NCI-H1930 (cell line): ENCODE results near the gene WAPL.
A peak's percentile ranks its signal among the peaks of the same experiment; 100 is the strongest.
"Not testable (repeated sequence)": the region's sequence is repeated elsewhere in the genome, so short reads cannot be mapped to it uniquely, and the experiment has no call there.

Source experiments
- DNase-seq, 2 experiments: peaks; one replicate each; lab custom pipeline; 2025; lab: John Stamatoyannopoulos, UW

WAPL gene, protein sequence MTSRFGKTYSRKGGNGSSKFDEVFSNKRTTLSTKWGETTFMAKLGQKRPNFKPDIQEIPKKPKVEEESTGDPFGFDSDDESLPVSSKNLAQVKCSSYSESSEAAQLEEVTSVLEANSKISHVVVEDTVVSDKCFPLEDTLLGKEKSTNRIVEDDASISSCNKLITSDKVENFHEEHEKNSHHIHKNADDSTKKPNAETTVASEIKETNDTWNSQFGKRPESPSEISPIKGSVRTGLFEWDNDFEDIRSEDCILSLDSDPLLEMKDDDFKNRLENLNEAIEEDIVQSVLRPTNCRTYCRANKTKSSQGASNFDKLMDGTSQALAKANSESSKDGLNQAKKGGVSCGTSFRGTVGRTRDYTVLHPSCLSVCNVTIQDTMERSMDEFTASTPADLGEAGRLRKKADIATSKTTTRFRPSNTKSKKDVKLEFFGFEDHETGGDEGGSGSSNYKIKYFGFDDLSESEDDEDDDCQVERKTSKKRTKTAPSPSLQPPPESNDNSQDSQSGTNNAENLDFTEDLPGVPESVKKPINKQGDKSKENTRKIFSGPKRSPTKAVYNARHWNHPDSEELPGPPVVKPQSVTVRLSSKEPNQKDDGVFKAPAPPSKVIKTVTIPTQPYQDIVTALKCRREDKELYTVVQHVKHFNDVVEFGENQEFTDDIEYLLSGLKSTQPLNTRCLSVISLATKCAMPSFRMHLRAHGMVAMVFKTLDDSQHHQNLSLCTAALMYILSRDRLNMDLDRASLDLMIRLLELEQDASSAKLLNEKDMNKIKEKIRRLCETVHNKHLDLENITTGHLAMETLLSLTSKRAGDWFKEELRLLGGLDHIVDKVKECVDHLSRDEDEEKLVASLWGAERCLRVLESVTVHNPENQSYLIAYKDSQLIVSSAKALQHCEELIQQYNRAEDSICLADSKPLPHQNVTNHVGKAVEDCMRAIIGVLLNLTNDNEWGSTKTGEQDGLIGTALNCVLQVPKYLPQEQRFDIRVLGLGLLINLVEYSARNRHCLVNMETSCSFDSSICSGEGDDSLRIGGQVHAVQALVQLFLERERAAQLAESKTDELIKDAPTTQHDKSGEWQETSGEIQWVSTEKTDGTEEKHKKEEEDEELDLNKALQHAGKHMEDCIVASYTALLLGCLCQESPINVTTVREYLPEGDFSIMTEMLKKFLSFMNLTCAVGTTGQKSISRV (N-terminal part only)

DNA sequence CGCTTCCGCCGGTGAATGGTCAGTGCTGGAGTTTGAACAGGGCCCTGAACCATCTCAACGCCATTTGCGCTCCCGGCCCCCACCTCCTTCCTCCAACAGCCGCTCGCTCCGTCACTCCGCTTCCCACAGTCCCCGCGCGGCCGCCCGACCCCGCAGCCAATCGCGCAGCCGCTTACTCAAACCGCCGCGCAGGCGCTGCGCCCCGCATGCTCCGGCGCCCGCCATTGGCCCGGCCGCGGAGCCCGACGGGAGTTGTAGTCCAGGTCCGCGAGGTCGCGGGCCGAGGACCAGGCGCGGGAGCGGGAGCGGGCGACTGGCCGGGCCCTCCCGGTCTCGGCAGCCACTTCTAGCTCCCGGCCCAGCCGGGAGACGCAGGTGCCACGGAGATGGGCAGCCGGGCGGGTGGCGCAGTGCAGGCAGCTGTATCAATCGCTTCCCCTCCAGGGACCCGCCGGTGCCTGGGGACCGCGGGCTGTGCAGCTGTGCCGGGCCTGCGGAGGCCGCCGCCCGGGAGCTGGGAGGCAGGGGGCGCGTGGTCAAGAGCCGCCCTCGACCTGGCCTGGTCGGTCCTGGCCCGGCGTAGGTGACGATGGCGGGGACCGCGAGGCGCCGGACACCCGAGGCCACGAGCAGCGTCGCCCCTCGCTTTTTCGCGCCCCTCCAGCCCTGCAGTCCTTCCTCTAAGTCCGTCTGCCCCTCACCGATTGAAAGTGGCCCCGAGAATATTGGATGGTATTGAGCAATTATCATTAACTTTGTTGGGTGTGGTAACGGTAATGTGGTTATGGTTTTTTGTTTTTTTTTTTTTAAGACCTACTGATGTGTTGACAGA lies at the start of gene WAPL:
Gene WAPL (minus strand): TSS at position 115 of the 832 bp plus-strand sequence. CDS start 3,723 bp downstream, outside the sequence.
- DNase-seq: peak; percentile 70 to 84

DNA sequence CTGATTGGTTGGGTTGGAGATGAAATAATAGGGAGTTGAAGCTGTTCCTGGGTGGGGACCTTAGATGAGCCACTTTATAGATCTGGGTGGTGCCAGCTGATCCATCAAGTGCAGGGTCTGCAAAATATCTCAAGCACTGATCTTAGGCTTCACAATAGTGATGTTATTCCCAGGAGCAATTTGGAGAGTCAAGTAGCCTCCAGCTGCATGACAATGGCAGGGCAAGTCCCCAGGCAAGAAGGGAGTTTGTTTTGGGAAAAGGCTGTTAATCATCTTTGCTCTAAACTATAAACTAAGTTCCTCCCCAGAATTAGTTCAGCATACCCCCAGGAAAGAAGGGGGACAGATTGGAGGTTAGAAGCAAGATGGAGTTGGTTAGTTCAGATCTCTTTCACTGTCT lies 47.7 kb upstream of the WAPL start:
- DNase-seq: no peak

DNA sequence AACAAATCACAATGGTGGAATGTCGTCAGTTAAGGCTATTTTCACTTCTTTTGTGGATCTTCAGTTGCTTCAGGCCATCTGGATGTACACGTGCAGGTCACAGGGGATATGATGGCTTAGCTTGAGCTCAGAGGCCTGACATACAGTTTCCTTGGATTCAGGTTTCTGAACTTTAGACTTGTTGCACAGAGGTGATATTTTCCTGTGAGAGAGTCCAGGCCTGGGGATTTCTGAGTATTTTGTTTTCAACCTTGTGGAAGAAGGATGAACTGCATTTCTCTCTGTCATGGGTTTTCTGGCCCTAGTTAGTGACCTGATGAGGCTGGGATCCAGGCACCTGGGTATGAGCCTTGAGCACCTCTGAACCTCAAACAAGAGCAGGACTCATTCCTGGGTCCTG lies 44.9 kb upstream of the WAPL start:
- not testable (repeated sequence) for DNase-seq

DNA sequence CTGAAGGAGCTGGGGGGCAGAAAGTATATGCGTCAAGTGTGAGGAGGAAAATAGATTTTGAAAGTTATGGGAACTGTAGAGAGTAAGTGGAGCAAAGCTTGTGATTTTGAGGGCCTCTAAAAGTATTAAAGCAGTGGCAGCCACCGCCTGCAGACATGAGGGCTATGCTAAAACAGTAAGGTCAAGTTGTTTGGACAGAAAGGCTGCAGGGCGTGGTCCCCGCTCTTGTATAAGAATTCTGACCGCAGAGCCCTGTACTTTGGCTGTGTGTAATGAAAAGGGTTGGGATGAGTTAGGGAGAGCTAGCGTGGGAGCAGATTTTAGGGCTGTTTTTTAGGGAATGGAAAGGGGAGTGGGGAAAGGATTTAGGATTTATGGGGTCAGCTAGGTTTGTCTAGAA lies 41.7 kb upstream of the WAPL start:
- not testable (repeated sequence) for DNase-seq

DNA sequence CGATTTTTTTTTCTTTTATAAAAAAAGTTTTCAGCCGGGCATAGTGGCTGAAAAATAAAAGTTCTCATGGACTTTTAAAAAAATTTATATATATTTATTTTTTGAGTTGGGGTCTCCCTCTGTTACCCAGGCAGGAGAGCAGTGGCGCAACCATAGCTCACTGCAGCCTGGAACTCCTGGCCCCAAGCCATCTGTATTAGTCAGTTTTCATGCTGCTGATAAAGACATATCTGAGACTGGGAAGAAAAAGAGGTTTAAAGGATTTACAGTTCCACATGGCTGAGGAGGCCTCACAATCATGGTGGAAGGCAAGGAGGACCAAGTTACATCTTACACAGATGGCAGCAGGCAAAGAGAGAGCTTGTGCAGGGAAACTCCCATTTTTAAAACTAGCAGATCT lies 37.1 kb upstream of the WAPL start:
- DNase-seq: not testable (repeated sequence)

DNA sequence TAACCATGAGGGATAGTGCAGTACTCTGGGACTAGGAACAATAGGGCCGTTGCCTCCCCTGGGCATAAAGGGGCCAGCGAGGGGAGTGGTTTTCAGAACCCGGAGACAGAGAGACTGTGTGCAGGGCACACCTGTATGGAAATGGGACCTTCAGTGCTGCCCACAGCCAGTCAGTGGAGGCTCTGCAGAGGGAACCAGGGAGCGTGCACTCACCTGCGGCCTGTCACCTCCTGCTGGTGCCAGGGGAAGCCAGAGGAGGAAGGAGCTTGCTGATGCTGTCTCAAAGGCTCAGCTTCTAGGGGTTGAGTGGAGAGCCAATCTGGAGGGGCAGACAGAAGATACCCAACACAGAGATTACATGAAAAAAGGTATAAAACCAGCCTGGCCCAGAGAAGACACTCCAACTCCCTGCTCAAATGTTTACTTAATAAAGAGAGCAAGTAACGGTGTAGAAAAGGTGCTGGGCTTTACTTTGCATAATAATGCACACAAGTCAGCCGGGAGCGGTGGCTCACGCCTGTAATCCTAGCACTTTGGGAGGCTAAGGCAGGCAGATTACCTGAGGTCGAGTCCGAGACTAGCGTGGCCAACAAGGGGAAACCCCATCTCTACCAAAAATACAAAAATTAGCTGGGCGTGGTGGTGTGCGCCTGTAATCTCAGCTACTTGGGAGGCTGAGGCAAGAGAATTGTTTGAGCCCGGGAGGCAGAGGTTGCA lies 35.5 kb upstream of the WAPL start:
- peak; percentile 9 to 36 for DNase-seq

DNA sequence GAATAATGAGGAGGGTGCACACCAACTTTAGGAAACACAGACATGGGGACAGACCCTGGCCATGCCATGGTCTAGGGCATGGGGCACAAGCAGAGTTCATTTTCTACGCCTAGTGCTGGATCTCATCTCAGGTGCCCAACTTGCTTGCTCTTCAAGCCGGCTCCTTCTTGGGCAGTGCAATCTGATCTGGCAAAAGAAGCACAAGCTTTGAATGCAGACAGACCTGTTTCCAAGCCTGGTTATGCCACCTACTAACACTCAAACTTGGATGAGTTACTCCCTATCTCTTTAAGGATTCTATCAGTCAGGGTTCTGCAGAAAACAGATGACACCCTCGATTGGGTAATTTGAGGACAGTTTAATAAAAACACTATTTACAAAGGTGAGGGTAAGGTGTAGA lies 34.9 kb upstream of the WAPL start:
- no peak for DNase-seq

DNA sequence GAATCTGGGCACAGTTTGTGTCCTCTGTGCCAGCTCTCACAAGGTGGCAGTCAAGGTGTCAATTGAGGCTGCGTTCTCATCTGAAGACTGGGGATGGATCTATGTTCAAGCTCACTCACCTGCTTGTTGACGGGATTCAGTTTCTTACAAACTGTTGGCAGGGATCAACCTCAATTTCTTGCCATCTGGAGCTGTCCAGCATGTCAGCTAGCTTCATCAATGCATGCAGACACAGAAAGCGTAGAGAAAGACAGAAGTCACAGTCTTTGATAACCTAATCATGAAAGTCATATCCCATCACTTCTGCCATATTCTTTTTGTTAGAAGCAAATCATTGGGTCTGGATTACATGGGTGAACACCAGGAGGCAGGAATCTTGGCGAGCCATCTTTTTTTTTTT lies 32.0 kb upstream of the WAPL start:
- no peak for DNase-seq

DNA sequence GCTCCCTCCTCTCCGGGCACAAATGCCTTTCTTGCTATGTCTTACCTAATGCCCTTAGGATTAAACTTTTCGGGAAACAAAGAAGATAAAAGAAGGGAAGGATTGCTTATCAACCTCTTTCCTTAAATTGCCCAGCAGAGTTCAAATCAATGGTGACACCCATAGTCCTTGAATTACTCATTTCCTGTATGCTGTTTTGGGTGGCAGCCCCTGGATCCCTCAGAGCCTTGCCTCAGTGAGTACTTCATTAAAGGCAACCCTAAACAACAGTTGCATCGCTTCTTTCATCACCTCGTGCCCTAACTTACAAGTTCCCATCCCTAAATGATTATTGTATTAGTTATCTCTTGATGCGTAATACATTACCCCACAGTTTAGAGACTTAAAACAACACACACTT lies 31.6 kb upstream of the WAPL start:
- DNase-seq: no peak

DNA sequence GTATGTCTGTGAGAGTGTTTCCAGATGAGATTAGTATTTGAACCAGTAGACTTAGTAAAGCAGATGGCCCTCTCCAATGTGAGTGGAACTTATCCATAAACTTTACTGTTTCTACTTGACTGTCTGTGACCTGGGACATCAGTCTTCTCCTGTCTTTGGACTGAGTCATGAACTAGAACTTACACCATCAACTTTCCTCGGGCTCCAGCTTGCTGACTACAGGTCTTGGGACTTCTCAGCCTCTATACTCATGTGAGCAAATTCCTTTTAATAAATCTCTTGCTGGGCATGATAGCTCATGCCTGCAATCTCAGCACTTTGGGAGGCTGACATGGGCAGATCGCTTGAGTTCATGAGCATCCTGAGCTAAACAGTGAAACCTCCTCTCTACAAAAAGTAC lies 25.7 kb upstream of the WAPL start:
- DNase-seq: no peak

DNA sequence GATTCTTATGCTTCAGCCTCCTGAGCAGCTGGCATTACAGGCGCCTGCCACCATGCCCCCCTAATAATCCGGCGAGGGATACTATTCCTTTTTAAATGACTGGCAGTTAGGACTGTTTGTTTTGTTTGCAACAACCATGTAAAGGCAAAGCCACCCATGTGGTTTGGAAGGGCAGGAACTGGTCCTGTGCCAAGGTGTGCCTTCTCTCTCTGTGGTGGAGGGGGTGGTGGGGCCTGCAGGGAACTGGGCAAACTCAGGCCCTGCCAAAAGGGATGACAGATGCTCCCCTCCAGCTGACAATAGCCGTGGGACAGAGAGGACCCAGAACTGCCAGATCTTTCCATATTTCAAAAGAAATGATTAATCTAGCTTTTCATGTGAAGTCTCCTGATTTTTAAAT lies 23.5 kb upstream of the WAPL start:
- DNase-seq: no peak

DNA sequence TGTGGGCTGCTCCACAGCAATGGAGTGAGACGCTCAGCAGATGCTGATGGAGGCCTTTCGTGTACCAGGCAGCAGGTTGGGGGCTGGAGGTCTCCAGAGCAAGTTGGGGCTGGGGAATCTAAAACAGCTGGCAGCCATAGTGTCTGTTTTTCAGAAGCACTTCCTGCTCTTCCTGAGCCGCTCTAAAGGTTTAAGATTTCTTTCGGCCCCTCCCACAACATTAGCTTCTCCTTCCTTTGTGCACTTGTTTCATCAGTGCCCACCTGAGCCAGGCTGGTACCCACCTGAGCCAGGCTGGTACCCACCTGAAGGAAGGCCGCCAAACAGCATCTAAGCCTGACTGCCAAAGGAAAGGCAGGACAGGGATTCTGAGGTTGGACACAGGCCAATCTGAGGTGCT lies 18.4 kb upstream of the WAPL start:
- no peak for DNase-seq

DNA sequence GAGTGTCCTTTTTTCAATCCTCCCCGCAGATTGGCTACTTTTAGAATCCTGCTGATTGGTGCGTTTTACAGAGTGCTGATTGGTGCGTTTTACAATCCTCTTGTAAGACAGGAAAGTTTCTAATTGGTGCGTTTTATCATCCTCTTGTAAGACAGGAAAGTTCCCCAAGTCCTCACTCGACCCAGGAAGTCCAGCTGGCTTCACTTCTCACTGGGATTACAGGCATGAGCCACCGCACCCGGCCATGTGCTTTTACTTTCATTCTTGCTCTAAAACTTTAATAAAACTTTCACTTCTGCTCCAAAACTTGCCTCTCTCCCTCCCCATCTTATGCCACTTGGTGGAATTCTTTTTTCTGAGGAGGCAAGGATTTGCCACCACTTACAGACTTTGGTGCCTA lies 17.0 kb upstream of the WAPL start:
- no peak for DNase-seq

DNA sequence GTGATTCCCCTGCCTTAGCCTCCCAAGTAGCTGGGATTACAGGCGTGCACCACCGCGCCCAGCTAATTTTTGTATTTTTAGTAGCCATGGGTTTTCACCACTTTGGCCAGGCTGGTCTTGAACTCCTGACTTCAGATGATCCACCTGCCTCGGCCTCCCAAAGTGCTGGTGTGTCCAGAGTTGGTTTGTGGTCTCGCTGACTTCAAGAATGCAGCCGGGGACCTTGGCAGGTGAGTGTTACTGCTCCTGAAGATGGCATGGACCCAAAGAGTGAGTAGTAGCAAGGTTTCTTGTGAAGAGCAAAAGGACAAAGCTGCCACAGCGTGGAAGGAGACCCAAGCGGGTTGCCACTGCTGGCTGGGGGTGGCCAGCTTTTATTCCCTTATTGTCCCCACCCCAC lies 16.4 kb upstream of the WAPL start:
- not testable (repeated sequence) for DNase-seq

DNA sequence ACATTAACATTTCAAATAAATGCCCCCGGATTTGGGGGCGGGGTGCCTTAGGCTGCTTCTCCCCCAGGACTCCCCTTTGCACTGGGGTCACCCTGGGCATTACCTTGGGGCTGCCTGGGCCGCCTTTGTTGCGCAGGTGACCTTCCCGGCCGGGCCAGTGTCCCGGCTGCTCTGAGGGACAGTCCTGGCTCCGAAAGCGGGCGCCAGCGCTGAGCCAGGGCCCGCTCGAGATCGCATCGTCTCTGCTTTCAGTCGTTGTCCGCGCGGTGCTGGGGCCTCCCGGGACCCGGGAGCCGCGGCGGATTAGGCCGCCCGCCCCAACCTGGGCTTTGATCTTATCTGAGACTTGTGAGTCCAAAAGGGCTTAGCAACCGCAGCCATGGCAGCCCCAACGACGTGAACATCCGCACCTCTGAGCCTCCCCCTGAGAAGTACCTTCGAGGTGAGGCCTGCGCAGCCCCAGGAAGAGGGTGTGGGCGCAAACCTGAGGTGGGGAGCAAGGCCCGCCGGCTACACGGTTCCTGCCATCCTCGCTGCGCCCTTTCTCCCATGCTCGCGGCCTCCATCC lies 14.8 kb upstream of the WAPL start:
- DNase-seq: no peak

DNA sequence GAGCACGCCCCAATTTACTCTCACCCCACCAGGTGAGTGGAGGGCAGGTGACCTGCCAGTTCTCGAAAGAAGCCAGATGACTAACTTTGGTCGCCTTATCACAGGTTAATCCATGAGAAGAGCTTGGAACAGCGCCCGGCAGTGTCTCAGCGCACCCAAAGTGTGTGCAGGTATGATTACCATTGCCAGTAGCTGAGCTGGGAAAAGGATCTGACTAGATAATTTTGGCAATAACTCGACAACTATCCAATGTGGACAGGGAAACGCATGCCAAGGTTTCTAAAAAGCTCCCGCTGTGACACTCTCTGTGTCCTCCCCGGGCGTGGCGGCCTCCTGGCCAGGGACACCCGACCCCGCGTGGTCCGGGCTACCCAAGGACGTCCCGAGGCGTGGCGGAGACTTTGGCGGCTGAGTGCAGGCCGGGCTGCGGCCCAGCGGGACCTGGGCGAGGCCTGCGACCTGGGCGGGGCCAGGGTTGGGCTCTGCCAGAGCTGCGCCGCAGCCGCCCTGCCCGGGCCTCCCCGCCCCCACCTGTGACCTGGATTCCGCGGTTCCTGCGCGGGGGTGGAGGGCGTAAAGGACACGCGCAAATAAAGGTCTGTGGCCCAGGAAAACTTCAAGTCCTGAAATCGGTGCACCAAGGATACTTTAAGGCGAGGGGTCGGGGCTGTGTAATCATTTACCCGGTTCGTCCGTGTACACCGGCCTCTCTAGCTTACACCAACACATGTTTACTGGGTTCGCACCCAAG lies 13.7 kb upstream of the WAPL start:
- DNase-seq: no peak

DNA sequence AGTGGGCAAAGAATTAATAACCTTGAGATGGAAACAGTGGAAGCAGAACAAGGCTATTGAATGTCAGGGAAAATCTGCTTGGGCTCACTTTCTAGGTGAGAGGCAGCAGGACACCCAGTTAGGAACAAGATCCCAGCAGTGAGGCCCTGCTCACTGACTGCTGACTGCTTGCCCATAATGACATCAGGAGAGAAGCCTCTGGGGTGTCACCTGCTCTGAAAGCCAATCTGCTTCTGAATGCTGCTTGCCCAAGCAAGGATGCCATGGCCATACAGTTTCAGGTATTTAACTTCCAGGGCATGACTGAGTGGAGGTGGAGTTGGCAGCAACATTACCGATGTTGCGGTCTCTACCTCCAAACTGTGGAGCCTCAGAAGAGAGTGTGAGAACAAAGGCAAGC lies 11.7 kb upstream of the WAPL start:
- no peak for DNase-seq

DNA sequence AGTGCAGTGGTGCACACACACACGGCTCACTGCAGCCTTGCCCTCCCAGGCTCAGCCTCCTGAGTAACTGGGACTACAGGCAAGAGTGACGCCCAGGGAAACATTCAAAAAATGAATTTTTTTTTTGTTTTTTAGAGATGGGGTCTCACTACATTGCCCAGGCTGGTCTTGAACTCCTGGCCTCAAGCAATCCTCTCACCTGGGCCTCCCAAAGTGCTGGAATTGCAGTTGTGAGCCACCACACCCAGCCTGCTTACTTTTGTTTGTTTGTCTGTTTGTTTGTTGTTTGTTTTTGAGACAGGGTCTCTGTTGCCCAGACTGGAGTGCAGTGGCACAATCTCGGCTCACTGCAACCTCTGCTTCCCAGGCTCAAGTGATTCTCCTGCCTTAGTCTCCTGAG lies 7.1 kb upstream of the WAPL start:
- DNase-seq: not testable (repeated sequence)

DNA sequence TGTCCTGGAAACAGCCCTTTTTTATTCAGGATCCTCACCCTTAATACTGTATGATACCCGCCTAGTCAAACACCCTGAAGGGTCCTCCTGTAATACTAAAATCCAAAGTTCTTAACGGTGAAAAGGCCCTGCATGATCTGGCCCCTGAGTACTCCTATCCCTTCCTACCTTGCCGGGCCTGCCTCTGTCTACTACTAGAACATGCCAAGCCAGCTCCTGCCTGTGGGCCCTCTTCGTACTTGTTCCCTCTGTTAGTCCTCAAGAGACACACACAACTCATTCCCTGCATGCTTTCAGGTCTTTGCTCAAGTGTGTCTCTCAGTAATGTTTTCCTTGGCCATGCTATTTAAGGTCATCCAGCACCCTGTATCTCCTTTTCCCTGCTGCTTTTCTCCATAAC lies 5.0 kb upstream of the WAPL start:
- no peak for DNase-seq

DNA sequence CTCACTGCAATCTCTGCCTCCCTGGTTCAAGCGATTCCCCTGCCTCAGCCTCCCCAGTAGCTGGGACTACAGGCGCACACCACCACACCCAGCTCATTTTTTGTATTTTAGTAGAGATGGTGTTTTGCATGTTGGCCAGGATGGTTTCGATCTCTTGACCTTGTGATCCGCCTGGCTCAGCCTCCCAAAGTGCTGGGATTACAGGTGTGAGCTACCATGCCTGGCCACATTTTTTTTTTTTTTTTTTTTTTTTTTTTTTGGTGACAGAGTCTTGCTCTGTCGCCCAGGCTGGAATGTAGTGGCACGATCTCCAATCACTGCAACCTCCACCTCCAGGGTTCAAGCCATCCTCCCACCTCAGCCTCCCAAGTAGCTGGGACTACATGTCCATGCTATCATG lies 4.1 kb upstream of the WAPL start:
- not testable (repeated sequence) for DNase-seq
